22Rv1 (cell line): ENCODE results near the gene RAB1A.
A peak's percentile ranks its signal among the peaks of the same experiment; 100 is the strongest.
"Not testable (repeated sequence)": the region's sequence is repeated elsewhere in the genome, so short reads cannot be mapped to it uniquely, and the experiment has no call there.

Experiments used
- H3K27ac ChIP-seq: fragments of 450-650 bp; 2 replicates; pipeline ENCODE4 v1.5.1; 2017
- CTCF ChIP-seq: fragments of 450-650 bp; IDR thresholded peaks from 2 replicates; pipeline ENCODE4 v1.5.1; 2017; ENCODE audit warnings: mild to moderate bottlenecking
- ZFX ChIP-seq: fragments of 450-650 bp; IDR thresholded peaks from 2 replicates; pipeline ENCODE4 v1.6.1; 2017; ENCODE audit warnings: antibody characterized with exemption, borderline replicate concordance

Gene RAB1A

DNA sequence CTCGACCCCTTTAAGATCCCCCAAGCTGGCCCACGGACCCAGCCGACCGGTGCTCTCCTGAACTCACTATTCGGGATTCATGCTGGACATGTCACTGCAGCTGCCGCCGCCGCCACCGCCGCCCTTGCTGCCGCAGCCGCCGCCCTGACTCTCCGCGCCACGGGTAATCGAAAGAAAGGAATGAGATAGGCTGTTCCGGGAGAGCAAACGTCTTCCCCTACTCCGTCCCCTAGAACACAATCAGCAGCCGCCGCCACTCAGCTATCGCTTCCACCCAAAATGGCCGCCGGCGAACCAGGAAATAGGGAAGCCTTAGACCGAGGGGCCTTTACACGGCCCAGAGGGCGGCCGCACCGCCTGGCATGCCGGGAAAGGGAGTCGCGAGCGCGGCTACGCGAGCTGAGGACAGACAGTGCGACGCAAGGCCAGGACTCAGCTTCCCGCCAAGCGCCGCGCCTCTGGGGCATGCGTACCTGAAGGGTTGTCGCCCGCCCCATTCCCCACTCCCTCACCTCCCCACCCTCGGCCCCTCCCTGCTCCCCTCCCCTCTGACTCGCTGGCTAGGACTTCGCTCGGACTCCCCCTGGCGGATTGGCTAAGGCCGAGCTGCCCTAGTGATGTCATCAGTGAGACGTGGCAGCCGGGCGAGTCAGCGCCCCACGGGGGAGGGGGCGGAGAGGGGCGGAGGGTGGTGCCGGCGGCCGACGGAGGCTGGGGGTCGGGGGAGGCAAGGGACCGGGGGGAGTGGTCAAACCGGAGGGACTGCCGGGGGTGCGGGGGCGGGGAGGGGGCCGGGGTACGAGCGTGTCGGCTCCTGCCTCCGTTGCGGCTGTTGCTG is at the start of gene RAB1A:
Gene RAB1A, minus strand, starts transcription at position 281 of the 838 bp plus-strand sequence. Its CDS starts 191 bp downstream, at position 90.
- H3K27ac ChIP-seq, result peak within 1 kb of the TSS; percentile 85
- no peak for TF ChIP-seq ZFX
- TF ChIP-seq CTCF, result peak; percentile 71

DNA sequence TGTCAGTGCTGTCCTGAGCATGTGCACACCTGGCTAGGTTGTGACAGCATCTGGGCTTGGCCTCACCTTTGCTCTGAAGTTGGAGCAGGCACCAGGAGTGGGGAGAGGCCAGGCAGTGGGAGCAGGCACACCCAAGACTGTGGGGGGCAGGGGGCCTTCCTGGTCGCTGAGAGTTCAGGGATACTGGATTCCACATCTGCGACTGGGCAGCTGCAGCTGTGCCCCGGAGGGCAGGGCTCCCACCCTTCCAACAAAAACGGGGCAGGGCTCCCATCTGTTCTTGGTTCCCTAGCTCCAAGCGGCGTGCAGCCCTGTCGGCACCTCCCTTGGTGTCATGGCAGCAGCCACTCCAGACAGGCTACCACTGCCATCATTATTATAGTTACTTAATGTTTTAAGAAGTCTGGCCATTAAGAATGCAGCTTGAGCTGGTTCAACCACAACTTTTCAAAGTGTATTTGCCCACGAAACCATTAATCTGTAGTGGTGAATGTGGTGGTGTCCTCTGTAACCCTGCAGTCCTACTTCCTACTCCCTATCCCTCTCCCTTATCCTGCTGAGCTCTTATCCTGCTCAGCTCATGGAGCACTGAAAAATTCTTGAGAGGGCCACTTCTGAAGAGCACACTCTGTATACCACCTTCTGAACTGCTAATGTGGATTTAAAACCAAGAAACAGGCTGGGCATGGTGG is 48.0 kb upstream of the RAB1A start:
- no peak overlapping the region for H3K27ac ChIP-seq
- TF ChIP-seq ZFX (no peak), CTCF (no peak)

DNA sequence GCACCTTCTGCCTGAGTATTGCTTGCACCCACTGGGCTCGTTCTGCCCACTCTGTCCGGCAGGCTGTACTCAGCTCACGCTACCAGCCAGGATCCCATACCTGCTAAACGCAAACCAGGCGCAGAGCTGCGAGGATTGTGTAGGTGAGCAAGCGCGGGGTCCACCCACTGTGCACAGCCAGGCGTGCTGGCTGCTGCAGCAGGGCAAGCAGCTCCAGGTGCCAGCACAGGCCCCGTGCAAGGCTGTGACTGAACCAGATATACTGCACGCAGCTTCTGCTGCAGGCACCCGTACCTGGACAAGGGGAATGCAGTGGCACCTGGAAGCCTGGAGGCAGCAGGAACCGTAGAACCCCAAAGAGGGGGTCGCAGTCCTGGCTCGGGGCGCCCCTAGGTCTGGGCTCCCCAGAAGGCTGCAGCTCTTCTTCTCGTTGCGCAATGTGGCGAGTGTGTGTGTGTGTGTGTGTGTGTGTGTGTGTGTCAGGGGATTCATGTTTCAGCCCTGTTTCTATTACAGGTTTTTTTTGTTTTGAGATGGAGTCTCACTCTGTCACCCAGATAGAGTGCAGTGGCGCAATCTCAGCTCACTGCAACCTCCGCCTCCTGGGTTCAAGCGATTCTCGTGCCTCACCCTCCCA is 46.1 kb upstream of the RAB1A start:
- no peak overlapping the region for H3K27ac ChIP-seq
- TF ChIP-seq CTCF (no peak), ZFX (no peak)

DNA sequence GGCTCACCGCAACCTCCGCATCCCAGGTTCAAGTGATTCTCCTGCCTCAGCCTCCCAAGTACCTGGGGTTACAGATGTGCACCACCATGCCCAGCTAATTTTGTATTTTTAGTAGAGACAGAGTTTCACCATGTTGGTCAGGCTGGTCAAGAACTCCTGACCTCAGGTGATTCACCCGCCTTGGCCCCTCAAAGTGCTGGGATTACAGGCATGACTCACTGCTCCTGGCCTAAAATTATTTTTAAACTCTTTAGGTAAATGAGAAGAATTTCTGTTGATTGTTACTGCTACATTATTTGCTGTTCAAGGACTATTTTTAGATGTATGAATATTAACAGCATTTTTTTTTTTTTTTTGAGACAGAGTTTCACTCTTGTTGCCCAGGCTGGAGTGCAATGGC is 44.1 kb upstream of the RAB1A start:
- H3K27ac ChIP-seq, result not testable (repeated sequence)

DNA sequence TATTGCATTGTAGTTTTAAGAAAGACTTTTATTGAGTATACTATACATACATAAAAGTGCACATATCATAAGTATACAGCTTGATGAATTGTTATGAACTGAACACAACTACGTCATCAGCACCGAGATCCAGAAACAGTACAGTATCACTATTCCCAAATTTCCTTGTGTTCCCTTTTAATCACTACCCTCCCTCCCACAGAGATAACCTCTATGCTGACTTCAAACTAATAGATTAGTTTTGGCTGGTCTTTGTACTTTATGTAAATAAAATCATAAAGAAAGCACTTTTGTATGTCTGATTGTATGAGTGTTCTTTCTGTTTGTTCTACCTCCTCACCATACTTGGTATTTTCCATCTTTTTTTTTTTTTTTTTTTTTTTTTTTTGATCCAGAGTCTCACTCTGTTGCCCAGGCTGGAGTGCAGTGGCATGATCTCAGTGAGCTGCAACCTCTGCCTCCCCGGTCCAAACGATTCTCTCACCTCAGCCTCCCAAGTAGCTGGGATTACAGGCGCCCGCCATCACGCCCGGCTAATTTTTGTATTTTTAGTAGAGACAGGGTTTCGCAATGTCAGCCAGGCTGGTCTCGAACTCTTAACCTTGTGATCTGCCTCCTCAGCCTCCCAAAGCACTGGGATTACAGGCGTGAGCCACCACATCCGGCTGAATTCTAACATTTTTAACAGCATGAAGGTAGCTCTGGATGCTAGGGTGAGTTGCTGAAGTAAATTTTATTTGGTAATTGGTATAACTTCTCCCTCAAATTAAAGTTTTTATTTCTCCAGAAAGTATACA is 43.3 kb upstream of the RAB1A start:
- H3K27ac ChIP-seq, result no peak overlapping the region
- TF ChIP-seq CTCF (no peak), ZFX (no peak)

GRCh38 chr2:65170611-65171477 is 40.9 kb upstream of the RAB1A start:
- H3K27ac ChIP-seq, result peak overlapping the region; percentile 41

DNA sequence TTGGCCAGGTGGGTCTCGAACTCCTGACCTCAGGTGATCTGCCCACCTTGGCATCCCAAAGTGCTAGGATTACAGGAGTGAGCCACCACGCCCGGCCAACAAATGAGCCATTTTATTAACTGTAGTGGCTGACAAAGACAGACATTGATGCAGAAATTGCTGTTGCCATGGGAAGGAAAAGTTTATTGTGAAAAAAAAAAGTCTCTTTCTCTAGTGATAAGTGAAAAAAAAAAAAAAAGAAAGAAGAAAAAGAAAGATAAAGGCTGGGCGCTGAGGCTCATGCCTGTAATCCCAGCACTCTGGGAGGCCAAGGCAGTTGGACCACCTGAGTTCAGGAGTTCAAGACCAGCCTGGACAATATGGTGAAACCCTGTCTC is 39.8 kb upstream of the RAB1A start:
- TF ChIP-seq ZFX (no peak), CTCF (no peak)
- no peak overlapping the region; the same call in 1 of the 2 replicates for H3K27ac ChIP-seq
